ENCODE measurements around the gene ALKBH6.

Gene ALKBH6

DNA sequence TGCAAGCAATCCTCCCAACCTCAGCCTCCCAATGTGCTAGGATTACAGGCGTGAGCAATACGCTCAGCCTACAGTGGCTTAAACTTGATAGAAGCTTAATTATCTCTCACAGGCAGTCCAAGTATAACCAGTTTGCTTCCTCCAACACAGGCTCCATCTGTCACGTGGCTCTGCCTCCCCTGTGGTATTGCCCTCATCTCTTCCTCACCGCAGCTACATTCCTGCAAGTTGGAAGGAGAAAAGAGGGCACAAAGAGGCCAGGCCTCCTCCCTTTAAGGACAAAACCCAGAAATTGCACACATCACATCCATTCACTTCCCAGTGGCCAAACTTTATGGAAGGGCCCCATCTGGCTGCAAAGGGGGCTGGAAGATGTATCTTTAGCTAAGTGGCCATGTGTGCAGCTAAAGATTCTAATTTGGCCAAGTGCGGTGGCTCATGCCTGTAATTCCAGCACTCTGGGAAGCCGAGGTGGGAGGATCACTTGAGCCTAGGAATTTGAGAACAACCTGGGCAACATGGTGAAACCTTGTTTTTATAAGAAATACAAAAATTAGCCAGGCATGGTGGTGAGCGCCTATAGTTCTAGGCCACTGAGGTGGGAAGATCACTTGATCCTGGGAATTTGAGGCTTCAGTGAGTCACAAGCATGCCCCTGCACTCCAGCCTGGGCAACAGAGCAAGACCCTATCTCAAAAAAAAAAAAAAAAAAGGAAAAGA is 22.1 kb downstream of the ALKBH6 start:
- DNase-seq (ENCODE audit: low read depth): no peak
- TF ChIP-seq, protein P1, sequence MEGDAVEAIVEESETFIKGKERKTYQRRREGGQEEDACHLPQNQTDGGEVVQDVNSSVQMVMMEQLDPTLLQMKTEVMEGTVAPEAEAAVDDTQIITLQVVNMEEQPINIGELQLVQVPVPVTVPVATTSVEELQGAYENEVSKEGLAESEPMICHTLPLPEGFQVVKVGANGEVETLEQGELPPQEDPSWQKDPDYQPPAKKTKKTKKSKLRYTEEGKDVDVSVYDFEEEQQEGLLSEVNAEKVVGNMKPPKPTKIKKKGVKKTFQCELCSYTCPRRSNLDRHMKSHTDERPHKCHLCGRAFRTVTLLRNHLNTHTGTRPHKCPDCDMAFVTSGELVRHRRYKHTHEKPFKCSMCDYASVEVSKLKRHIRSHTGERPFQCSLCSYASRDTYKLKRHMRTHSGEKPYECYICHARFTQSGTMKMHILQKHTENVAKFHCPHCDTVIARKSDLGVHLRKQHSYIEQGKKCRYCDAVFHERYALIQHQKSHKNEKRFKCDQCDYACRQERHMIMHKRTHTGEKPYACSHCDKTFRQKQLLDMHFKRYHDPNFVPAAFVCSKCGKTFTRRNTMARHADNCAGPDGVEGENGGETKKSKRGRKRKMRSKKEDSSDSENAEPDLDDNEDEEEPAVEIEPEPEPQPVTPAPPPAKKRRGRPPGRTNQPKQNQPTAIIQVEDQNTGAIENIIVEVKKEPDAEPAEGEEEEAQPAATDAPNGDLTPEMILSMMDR (conservative IDR thresholded peaks at IDR 0.05; ENCODE audit: low read depth, low read length): no peak
- H3K4me3 ChIP-seq (ENCODE audit: low read depth, low read length): no peak overlapping the region

DNA sequence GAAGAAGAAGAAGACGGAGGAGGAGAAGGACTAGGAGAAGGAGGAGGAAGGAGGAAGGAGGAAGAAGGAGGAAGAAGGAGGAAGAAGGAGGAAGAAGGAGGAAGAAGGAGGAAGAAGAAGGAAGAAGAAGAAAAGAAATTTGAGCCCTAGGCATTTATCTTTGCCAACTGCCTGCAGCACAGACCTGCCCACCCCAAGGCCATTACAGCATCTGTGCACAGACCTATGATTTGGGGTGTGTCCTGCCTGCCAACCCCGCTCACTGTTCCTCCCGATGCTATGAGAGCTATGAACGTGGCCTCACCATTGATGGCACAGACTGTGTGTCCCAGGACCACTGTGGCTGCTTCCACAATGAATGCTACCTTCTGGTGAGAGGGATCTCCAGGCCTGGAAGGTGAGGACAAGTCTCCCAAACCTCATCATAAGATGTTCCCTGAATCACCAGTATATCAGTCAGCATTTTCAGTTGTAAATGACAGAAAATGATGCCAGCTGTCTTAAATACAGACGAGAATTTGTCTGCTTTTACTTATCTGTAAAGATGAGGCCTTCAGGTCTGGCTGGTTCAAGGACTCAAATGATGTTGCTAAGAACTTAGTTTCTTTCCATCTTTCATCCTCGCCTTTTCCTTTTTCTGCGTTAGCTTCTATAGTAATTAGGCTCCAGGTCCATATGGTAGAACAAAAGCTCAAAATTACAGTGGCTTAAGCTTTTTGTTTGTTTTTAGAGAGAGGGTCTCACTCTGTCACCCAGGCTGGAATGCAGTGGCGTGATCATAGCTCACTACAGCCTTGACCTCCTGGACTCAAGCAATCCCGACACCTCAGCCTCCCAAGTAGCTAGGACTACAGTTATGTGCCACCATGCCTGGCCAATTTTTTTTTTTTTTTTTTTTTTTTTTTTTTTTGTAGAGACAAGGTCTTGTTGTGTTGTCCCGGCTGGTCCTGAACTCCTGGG is 23.0 kb downstream of the ALKBH6 start:
- TF ChIP-seq, protein P1 (conservative IDR thresholded peaks at IDR 0.05; ENCODE audit: low read depth, low read length): no peak

DNA sequence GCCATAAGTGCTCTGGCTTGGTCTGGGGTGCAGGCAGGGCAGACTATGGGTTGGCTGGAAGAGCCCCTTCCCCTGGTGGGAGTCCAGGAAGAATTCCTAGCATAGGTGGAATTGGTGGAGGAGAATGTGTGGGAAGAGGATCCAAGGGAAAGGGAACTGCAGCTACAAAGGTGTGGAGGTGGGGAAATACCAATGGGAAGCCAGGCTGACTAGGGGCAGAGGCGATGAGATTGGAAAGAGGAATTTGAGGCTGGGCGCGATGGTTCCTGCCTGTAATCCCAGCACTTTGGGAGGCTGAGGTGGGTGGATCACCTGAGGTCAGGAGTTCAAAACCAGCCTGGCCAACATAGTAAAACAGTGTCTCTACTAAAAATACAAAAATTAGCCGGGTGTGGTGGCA is 23.9 kb downstream of the ALKBH6 start:
- H3K4me3 ChIP-seq (ENCODE audit: low read depth, low read length): no peak overlapping the region
- TF ChIP-seq, protein P1 (conservative IDR thresholded peaks at IDR 0.05; ENCODE audit: low read depth, low read length): no peak
- no peak for DNase-seq (ENCODE audit: low read depth)

More for the DNA sequence above, 23.0 kb downstream of the ALKBH6 start:
- DNase-seq (ENCODE audit: low read depth): no peak
- H3K4me3 ChIP-seq (ENCODE audit: low read depth, low read length): no peak overlapping the region

DNA sequence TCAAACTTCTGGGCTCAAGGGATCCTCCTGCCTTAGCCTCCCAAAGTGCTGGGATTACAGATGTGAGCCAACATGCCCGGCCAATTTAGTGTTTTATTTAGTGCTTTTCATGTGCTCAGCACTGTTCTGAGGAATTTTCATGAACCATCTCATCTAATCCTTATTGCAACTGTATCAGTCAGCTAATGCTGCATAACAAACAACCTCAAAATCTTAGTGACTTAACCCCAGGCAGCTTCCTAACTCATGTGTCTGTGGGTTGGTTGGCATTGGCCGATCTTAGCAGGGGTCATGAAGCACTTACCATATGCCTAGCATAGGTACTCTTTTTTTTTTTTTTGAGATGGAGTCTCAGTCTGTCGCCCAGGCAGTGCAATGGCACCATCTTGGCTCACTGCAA is 25.2 kb downstream of the ALKBH6 start:
- TF ChIP-seq, protein P1 (conservative IDR thresholded peaks at IDR 0.05; ENCODE audit: low read depth, low read length): no peak
- H3K4me3 ChIP-seq (ENCODE audit: low read depth, low read length): no peak overlapping the region
- no peak for DNase-seq (ENCODE audit: low read depth)

DNA sequence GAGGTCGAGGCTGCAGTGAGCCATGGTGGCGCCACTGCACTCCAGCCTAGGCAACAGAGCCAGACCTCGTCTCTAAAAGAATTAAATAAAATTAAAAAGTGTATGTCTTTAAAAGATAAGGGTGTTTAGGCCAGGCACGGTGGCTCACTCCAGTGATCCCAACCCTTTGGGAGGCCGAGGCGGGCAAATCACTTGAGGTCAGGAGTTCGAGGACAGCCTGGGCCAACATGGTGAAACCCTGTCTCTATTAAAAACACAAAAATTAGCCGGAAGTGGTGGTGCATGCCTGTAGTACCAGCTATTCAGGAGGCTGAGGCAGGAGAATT is 26.5 kb downstream of the ALKBH6 start:
- DNase-seq (ENCODE audit: low read depth): no peak
- TF ChIP-seq, protein P1 (conservative IDR thresholded peaks at IDR 0.05; ENCODE audit: low read depth, low read length): peak; percentile 3
- no peak overlapping the region for H3K4me3 ChIP-seq (ENCODE audit: low read depth, low read length)

DNA sequence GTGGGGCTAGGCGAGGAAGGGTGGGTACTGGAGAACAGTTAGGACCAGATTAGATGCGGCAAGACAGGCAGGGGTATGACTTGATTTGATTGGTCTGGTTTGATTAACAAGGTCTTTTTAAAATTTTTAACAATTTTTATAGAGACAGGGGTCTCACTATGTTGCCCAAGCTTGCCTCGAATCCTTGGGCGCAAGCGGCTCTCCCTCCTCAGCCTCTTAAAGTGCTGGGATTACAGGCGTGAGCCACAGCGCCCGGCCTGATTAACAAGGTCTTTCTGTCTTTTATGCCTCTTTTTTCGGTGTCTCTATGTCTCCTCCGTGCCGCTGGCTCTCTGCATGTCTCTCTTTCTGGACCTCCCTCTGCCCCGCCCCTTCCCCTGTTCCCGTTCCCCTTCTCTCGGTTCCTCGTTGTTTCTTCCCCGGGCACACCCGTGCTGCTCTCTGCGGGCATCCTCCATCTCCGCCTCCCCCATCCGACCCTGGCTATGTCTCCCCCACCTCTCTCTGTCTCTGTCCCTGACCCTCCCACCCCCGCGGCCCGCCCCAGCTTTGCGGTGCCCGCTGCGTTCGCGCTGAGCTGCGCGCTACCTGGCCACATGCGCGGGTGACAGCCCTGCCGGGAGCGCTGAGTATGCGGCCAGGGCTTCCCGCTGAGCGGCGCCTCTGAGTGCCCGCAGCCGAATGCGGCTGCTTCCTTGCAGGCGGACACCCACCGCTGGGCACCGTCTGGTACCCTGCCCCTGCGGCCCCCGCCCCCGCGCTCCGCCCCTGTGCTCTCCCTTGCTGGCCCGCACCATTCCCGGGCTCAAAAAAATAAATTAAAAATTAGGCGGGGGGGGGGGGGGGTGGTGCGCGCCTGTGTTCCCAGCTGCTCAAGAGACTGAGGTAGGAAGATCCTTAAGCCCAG is 27.1 kb downstream of the ALKBH6 start:
- TF ChIP-seq, protein P1 (conservative IDR thresholded peaks at IDR 0.05; ENCODE audit: low read depth, low read length): no peak
- DNase-seq (ENCODE audit: low read depth): no peak
- peak overlapping the region; percentile 34 for H3K4me3 ChIP-seq (ENCODE audit: low read depth, low read length)

Data from choroid plexus epithelial cell (primary cell).